Activated naive CD8-positive, alpha-beta T cell treated with anti-CD3 and anti-CD28 coated beads, Interleukin-2, amount 50 U/mL, for 24 hours (primary cell): ENCODE results near the gene WDR45B.
A peak's percentile ranks its signal among the peaks of the same experiment; 100 is the strongest.
"Not testable (repeated sequence)": the region's sequence is repeated elsewhere in the genome, so short reads cannot be mapped to it uniquely, and the experiment has no call there.

Experiments used
- ATAC-seq: fragments of 150-1000 bp; cut with Tn5 transposase; one replicate; pipeline ENCODE4 v1.10.0; 2021
- DNase-seq: peaks from one replicate; pipeline ENCODE4 v3.0.0; 2021
- H3K27ac Mint-ChIP-seq: one replicate; pipeline ENCODE4 v1.8.0; 2021; ENCODE audit warnings: mild to moderate bottlenecking, mixed read lengths
- H3K27me3 Mint-ChIP-seq: one replicate; pipeline ENCODE4 v1.8.0; 2021; ENCODE audit warnings: mixed read lengths
- H3K36me3 Mint-ChIP-seq: one replicate; pipeline ENCODE4 v1.8.0; 2021; ENCODE audit warnings: low read depth, mixed read lengths
- H3K4me1 Mint-ChIP-seq: one replicate; pipeline ENCODE4 v1.8.0; 2021; ENCODE audit warnings: mixed read lengths
- H3K4me3 Mint-ChIP-seq: one replicate; pipeline ENCODE4 v1.8.0; 2021; ENCODE audit warnings: mild to moderate bottlenecking, moderate library complexity, mixed read lengths
- H3K9me3 Mint-ChIP-seq: one replicate; pipeline ENCODE4 v1.8.0; 2021; ENCODE audit warnings: mixed read lengths

The WDR45B gene

GRCh38 chr17:82587234-82588086, 60.8 kb downstream of the WDR45B start:
- H3K27ac Mint-ChIP-seq = peak overlapping the region; percentile 47
- no peak overlapping the region for H3K4me3 Mint-ChIP-seq
- ATAC-seq = peak; percentile 12
- H3K9me3 Mint-ChIP-seq = no peaks in the 10 kb centered on the region
- peaks cover 30% of the 10 kb centered on the region for H3K36me3 Mint-ChIP-seq
- DNase-seq = no peak
- H3K4me1 Mint-ChIP-seq = peaks cover 36% of the 10 kb centered on the region
- H3K27me3 Mint-ChIP-seq = no peaks in the 10 kb centered on the region

GRCh38 chr17:82586576-82587233, 61.5 kb downstream of the WDR45B start:
- H3K36me3 Mint-ChIP-seq = peaks cover 30% of the 10 kb centered on the region
- no peak for DNase-seq
- peak overlapping the region; percentile 47 for H3K27ac Mint-ChIP-seq
- peaks cover 28% of the 10 kb centered on the region for H3K4me1 Mint-ChIP-seq
- H3K4me3 Mint-ChIP-seq = no peak overlapping the region
- H3K27me3 Mint-ChIP-seq = no peaks in the 10 kb centered on the region
- no peak for ATAC-seq
- no peaks in the 10 kb centered on the region for H3K9me3 Mint-ChIP-seq

GRCh38 chr17:82585935-82586575, 62.2 kb downstream of the WDR45B start:
- not testable (repeated sequence) for H3K9me3 Mint-ChIP-seq, ATAC-seq, H3K4me3 Mint-ChIP-seq, H3K27me3 Mint-ChIP-seq
- DNase-seq = peak; percentile 35
- peaks cover 30% of the 10 kb centered on the region for H3K36me3 Mint-ChIP-seq
- peak overlapping the region; percentile 65 for H3K27ac Mint-ChIP-seq
- peaks cover 25% of the 10 kb centered on the region for H3K4me1 Mint-ChIP-seq

GRCh38 chr17:82583720-82584234, 64.5 kb downstream of the WDR45B start:
- Mint-ChIP-seq H3K4me1 (peaks cover 23% of the 10 kb centered on the region), H3K36me3 (peaks cover 35% of the 10 kb centered on the region), H3K27ac (no peak overlapping the region), H3K4me3 (no peak overlapping the region), H3K27me3 (no peaks in the 10 kb centered on the region), H3K9me3 (no peaks in the 10 kb centered on the region)
- DNase-seq (no peak), ATAC-seq (peak; percentile 68)

GRCh38 chr17:82582709-82583108, 65.5 kb downstream of the WDR45B start:
- ATAC-seq (no peak), DNase-seq (no peak)
- H3K4me3 Mint-ChIP-seq = no peak overlapping the region
- H3K27me3 Mint-ChIP-seq = no peaks in the 10 kb centered on the region
- H3K4me1 Mint-ChIP-seq = peaks cover 20% of the 10 kb centered on the region
- no peaks in the 10 kb centered on the region for H3K9me3 Mint-ChIP-seq
- no peak overlapping the region for H3K27ac Mint-ChIP-seq
- peaks cover 37% of the 10 kb centered on the region for H3K36me3 Mint-ChIP-seq

- no peaks in the 10 kb centered on the region for H3K9me3 Mint-ChIP-seq
- H3K27me3 Mint-ChIP-seq = no peaks in the 10 kb centered on the region
- H3K4me3 Mint-ChIP-seq = no peak overlapping the region
- DNase-seq (no peak), ATAC-seq (no peak)
- peaks cover 32% of the 10 kb centered on the region for H3K36me3 Mint-ChIP-seq
- peaks cover 15% of the 10 kb centered on the region for H3K4me1 Mint-ChIP-seq
- no peak overlapping the region for H3K27ac Mint-ChIP-seq
Observed at GRCh38 chr17:82582213-82582612, 66.0 kb downstream of the WDR45B start.

GRCh38 chr17:82579969-82580368, 68.3 kb downstream of the WDR45B start:
- H3K36me3 Mint-ChIP-seq = peaks cover 30% of the 10 kb centered on the region
- not testable (repeated sequence) for H3K9me3 Mint-ChIP-seq, H3K27ac Mint-ChIP-seq

GRCh38 chr17:82577300-82577699, 70.9 kb downstream of the WDR45B start:
- H3K4me1 Mint-ChIP-seq = no peaks in the 10 kb centered on the region
- peaks cover 37% of the 10 kb centered on the region for H3K36me3 Mint-ChIP-seq
- ATAC-seq = no peak
- no peak overlapping the region for H3K27ac Mint-ChIP-seq
- H3K9me3 Mint-ChIP-seq = no peaks in the 10 kb centered on the region
- no peak overlapping the region for H3K4me3 Mint-ChIP-seq
- no peak for DNase-seq
- no peaks in the 10 kb centered on the region for H3K27me3 Mint-ChIP-seq

More at GRCh38 chr17:82579969-82580368, 68.3 kb downstream of the WDR45B start:
- not testable (repeated sequence) for H3K4me1 Mint-ChIP-seq, DNase-seq, ATAC-seq, H3K4me3 Mint-ChIP-seq, H3K27me3 Mint-ChIP-seq

- not testable (repeated sequence) for H3K27ac Mint-ChIP-seq, DNase-seq, ATAC-seq, H3K4me3 Mint-ChIP-seq, H3K27me3 Mint-ChIP-seq, H3K9me3 Mint-ChIP-seq, H3K4me1 Mint-ChIP-seq
- H3K36me3 Mint-ChIP-seq = peaks cover 42% of the 10 kb centered on the region
Observed at GRCh38 chr17:82575581-82576221, 72.5 kb downstream of the WDR45B start.

GRCh38 chr17:82574041-82574440, 74.2 kb downstream of the WDR45B start:
- Mint-ChIP-seq H3K9me3 (no peaks in the 10 kb centered on the region), H3K27ac (no peak overlapping the region), H3K4me3 (no peak overlapping the region), H3K27me3 (no peaks in the 10 kb centered on the region), H3K36me3 (peaks cover 52% of the 10 kb centered on the region), H3K4me1 (no peaks in the 10 kb centered on the region)
- ATAC-seq (no peak), DNase-seq (no peak)

- no peak for DNase-seq
- Mint-ChIP-seq H3K36me3 (peaks cover 49% of the 10 kb centered on the region), H3K9me3 (no peaks in the 10 kb centered on the region), H3K4me1 (no peaks in the 10 kb centered on the region), H3K4me3 (no peak overlapping the region), H3K27me3 (no peaks in the 10 kb centered on the region), H3K27ac (no peak overlapping the region)
- no peak for ATAC-seq
Observed at GRCh38 chr17:82571855-82572254, 76.4 kb downstream of the WDR45B start.

- no peaks in the 10 kb centered on the region for H3K4me1 Mint-ChIP-seq
- H3K27ac Mint-ChIP-seq = no peak overlapping the region
- ATAC-seq (no peak), DNase-seq (no peak)
- no peak overlapping the region for H3K4me3 Mint-ChIP-seq
- H3K9me3 Mint-ChIP-seq = no peaks in the 10 kb centered on the region
- peaks cover 41% of the 10 kb centered on the region for H3K36me3 Mint-ChIP-seq
- H3K27me3 Mint-ChIP-seq = no peaks in the 10 kb centered on the region
Observed at GRCh38 chr17:82570277-82570676, 78.0 kb downstream of the WDR45B start.

- Mint-ChIP-seq H3K4me3 (no peak overlapping the region), H3K27ac (no peak overlapping the region), H3K9me3 (no peaks in the 10 kb centered on the region), H3K27me3 (no peaks in the 10 kb centered on the region), H3K36me3 (peaks cover 40% of the 10 kb centered on the region), H3K4me1 (no peaks in the 10 kb centered on the region)
- ATAC-seq (no peak), DNase-seq (no peak)
Observed at GRCh38 chr17:82569621-82570020, 78.6 kb downstream of the WDR45B start.

GRCh38 chr17:82568997-82569393, 79.2 kb downstream of the WDR45B start:
- no peak overlapping the region for H3K4me3 Mint-ChIP-seq
- no peak for DNase-seq
- no peaks in the 10 kb centered on the region for H3K4me1 Mint-ChIP-seq
- peaks cover 36% of the 10 kb centered on the region for H3K36me3 Mint-ChIP-seq
- no peak for ATAC-seq
- no peak overlapping the region for H3K27ac Mint-ChIP-seq
- no peaks in the 10 kb centered on the region for H3K9me3 Mint-ChIP-seq
- H3K27me3 Mint-ChIP-seq = no peaks in the 10 kb centered on the region
